ENCODE data around the gene ARAP1.
"Not testable (repeated sequence)": the region's sequence is repeated elsewhere in the genome, so short reads cannot be mapped to it uniquely, and the experiment has no call there.

ARAP1 gene

GRCh38 chr11:72752088-72752914, at the start of gene ARAP1:
Gene ARAP1, minus strand, starts transcription at chr11:72752408. Its CDS starts 25,280 bp downstream, at chr11:72727128.
- DNase-seq = peak; percentile 82

DNA sequence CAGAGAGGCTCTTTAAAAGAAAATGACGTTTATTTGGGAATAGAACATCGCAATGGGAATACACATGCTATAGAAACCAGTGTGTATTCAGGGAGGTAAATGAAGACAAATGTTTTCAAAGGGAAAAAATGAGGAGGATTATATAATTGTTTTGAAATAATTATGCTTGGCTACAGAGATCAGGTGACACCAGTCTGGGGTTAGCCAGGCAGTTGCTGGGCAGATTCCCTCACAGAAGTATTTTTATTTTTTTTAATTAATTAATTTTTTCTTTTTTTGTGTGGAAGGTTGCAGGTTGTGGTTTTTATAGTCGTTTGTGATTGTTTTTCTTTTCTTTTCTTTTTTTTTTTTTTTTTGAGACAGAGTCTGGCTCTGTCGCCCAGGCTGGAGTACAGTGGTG, 47.2 kb upstream of the ARAP1 start:
- DNase-seq = no peak

GRCh38 chr11:72798361-72798760, 46.2 kb upstream of the ARAP1 start:
- DNase-seq = no peak

GRCh38 chr11:72793425-72794367, 41.5 kb upstream of the ARAP1 start, which contains the start of gene STARD10:
Gene STARD10, minus strand, starts transcription at chr11:72794047. Its CDS starts 12,866 bp downstream, at chr11:72781181.
- peak; percentile 96 for DNase-seq

- DNase-seq = no peak
Observed at GRCh38 chr11:72793076-72793424, 40.8 kb upstream of the ARAP1 start.

- DNase-seq = no peak
Observed at GRCh38 chr11:72792437-72793021, 40.3 kb upstream of the ARAP1 start.

GRCh38 chr11:72791228-72791627, 39.0 kb upstream of the ARAP1 start:
- not testable (repeated sequence) for DNase-seq

DNA sequence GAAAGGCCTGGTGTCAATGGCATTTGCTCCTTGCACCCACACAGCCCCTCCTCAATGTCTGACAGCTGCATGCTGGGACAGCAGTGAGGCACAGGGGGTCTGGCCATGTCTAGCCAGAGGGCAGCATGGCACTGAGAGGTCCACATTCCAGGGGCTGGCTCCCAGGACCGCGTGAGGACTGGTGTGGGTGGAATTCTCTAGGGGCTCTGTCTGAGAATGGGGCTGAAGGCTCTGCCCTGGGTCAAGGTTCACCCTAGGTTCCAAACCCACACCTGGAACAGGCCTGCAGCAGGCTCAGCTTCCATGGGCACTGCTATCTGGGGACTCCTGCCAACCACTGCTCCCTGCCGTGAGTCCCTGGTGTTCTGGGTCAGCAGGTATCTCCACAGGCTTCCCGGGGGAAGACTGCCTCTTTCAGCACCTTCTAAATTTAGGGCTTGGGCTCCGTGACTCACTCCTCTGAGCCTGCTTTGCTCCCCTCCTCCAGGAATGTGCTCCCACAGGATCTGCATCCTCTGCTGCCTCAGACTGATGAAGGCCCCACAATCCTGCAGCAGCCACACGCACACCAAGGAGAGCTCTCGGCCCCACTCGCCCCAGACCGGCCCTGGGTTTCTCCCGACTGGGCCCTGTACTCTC, 37.4 kb upstream of the ARAP1 start:
- no peak for DNase-seq

DNA sequence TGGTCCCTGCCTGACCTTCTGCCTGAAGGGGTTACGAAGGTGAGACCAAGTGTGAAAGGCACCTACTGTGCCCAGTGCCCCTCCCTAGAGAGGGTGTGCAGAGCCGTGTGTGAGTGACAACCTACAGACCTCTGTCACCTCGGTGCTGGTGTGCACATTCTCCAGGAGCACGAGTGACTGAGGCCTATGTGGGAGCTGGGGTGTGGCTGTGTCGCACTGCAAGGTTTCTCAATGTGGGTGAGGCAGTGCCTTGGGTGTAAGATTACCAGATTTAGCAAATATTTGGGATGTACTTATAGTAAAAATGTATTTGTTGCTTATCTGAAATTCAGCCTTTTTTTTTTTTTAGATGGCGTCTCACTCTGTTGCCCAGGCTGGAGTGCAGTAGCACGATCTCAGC, 36.0 kb upstream of the ARAP1 start:
- DNase-seq = no peak

DNA sequence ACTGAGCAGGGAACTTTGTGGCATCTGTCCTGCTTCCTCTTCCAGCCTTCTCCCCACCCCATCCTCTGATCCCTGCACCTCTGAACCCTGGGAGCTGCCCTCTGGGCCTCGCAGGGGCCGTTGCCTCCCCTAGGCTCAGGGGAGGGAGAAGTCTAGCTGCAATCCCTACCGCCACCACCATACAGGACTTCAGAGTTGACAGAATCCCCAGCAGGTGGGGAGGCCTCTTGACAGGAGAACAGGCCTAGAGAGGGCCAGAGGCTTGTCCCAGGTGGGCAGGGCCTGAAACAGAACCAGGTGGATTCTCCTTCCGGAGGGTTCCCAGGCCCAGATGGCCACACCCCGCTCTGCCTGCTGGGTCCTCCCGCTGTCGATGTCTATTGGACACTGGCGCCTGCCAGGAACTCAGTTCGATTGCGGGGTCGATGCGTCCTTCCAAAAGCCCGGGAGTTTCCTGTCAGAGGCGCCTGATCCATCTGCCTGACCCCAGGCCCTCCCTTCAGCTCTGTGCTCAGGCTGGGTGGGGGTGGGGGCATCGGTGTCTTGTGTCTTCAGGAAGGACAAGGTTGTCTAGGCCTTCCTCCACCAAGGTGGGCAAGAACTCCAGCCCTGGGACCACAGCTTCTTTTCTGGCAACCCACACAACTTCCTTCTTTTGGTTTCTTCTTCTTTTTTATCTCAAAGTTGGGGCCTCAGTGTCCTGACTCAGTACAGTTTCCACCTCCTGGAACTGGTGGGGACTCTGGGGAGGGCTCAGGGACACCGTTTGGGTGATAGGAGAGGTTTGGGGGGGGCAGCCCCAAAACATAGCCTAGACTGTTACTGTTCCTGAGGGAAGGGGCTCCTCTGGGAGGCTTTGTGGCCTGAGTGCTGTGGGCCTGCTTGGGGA, 35.3 kb upstream of the ARAP1 start:
- DNase-seq = no peak

GRCh38 chr11:72786305-72787215, 34.4 kb upstream of the ARAP1 start:
- no peak for DNase-seq

DNA sequence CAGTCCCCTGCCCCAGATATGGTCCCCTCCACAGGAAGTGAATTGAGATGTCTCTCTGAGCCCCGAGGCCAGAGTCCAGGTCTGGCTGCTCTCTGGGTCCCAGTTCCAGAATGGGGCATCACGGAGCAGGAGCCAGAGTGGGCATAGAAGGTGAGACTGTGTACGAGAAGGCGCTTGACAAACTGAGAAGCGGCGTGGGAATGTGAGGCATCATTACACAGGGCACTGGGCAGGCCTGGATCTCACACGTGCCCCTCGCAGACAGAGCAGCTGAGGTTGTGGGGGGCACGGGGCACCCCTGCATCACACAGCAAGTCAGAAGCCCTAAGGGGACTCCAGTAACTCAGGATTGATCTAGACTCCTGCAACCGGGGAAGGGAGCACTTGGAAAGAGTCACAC, 32.5 kb upstream of the ARAP1 start:
- DNase-seq = no peak

GRCh38 chr11:72783144-72783905, 31.1 kb upstream of the ARAP1 start:
- no peak for DNase-seq

GRCh38 chr11:72782081-72782920, 30.1 kb upstream of the ARAP1 start:
- no peak for DNase-seq

- peak; percentile 34 for DNase-seq
Observed at GRCh38 chr11:72781313-72782080, 29.3 kb upstream of the ARAP1 start.

GRCh38 chr11:72781063-72781312, 28.8 kb upstream of the ARAP1 start:
- no peak for DNase-seq

DNA sequence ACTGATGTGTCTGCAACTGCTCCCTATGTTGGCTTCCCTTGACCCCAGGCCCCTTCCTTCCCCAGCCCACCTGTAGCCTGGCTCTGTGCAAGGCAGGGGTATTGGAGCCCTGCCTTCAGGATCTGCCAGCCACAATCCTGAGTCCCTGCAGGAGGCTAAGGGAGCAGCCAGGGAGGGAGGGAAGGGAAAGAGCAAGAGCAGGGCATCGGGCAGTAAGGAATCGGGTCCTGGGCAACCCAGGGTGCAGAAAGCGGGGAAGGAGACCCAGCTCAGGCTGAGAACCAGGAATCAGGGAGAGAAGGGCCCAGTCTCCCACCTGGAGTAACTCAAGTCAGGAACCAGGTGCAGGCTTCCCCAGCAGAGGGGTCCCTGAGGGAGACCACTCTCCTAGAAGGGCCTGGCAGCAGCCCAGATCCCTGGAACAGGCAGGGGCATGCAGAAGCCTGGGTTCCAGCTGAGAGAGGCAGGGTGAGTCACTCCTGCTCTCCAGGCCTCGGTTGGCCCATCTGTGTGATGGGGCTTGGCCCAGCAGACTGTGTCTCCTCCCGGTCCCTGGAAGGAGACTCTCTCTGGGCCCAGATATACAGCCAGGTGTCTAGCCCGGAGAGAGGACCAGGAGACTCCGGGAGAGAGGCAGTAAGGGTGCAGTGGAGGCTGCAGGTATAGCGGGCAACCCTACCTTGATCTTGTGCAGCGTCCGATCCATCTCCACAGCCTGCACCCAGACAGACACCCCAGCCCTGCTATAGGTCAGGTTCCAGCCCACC, 28.3 kb upstream of the ARAP1 start:
- DNase-seq = no peak
